GM12864 (cell line): ENCODE measurements around the gene CSNK1G1.
A peak's percentile ranks its signal among the peaks of the same experiment; 100 is the strongest.

Source experiments
- DNase-seq: peaks from one replicate; pipeline ENCODE4 v3.0.0-alpha.2; 2011; ENCODE audit warnings: low read depth
- H3K4me3 ChIP-seq: 2 replicates; pipeline ENCODE4 v1.5.1; 2011; ENCODE audit warnings: mild to moderate bottlenecking, low read depth, low read length, control low read depth
- CTCF ChIP-seq: IDR thresholded peaks from 2 replicates; pipeline ENCODE4 v1.5.1; 2011; ENCODE audit warnings: low read depth, mild to moderate bottlenecking, moderate library complexity, low read length, control low read depth, inconsistent platforms; ENCODE audit errors: missing control alignments

CSNK1G1 gene

GRCh38 chr15:64141798-64142512, 214.0 kb downstream of the CSNK1G1 start:
- no peak for TF ChIP-seq CTCF
- no peak for DNase-seq

GRCh38 chr15:64138331-64138941, 217.5 kb downstream of the CSNK1G1 start:
- no peak for DNase-seq
- TF ChIP-seq CTCF = no peak
- H3K4me3 ChIP-seq = no peak overlapping the region

More at GRCh38 chr15:64141798-64142512, 214.0 kb downstream of the CSNK1G1 start:
- no peak overlapping the region for H3K4me3 ChIP-seq

GRCh38 chr15:64137226-64137833, 218.6 kb downstream of the CSNK1G1 start:
- DNase-seq = no peak
- H3K4me3 ChIP-seq = no peak overlapping the region
- TF ChIP-seq CTCF = peak; percentile 15

GRCh38 chr15:64136347-64136746, 219.6 kb downstream of the CSNK1G1 start:
- TF ChIP-seq CTCF = no peak
- H3K4me3 ChIP-seq = no peak overlapping the region

GRCh38 chr15:64134345-64134829, 221.6 kb downstream of the CSNK1G1 start:
- DNase-seq = no peak
- TF ChIP-seq CTCF = no peak
- no peak overlapping the region for H3K4me3 ChIP-seq

More at GRCh38 chr15:64136347-64136746, 219.6 kb downstream of the CSNK1G1 start:
- DNase-seq = no peak

- no peak for TF ChIP-seq CTCF
- H3K4me3 ChIP-seq = no peak overlapping the region
- DNase-seq = no peak
Measured at GRCh38 chr15:64133623-64134344, 222.2 kb downstream of the CSNK1G1 start.
